HCT116 (cell line): ENCODE data around the gene ASAP3. TPM values are rescaled to one million over a fixed set of nuclear protein-coding genes. Genes with fewer than 3 reads are reported as not detected.

Source experiments
- ATAC-seq: fragments of 200-7000 bp; cut with Tn5 transposase; 2 replicates; pipeline ENCODE4 v1.9.1; 2020; ENCODE audit warnings: mild to moderate bottlenecking, moderate library complexity
- BruUV-seq: library from RNA; stranded (reverse); fragments of 400-500 nt; replicated peaks from 2 replicates; lab custom pipeline; 2021; lab: Mats Ljungman, UMichigan
- CTCF ChIA-PET: fragments of 300-600 bp; sonication (Branson Sonifier 250); formaldehyde crosslinking; loops from one replicate; lab custom pipeline; 2021; ENCODE audit warnings: antibody characterized with exemption; lab: Charles Lee
- POLR2A ChIA-PET: fragments of 300-600, 350-600 bp; sonication (Branson Sonifier 250); formaldehyde crosslinking; loops from one replicate; lab custom pipeline; 2021; ENCODE audit warnings: antibody characterized with exemption; lab: Charles Lee
- RAD21 ChIA-PET, 2 experiments: fragments of 300-600 bp; sonication (Branson Sonifier 250); formaldehyde crosslinking; loops; one replicate each; lab custom pipeline; 2023; ENCODE audit warnings: low total read pairs in 2 of 2; ENCODE audit not compliant: uncharacterized antibody in 2 of 2, unreplicated experiment in 2 of 2, low non-redundant PET in 1 of 2; lab: Charles Lee
- DNase-seq: peaks from one replicate; pipeline ENCODE4 v3.0.0-alpha.2; 2010; ENCODE audit warnings: low read depth, low spot score
- H2AFZ ChIP-seq: fragments of 200-600 bp; shearing (Covaris generic), sonication (generic); 2 replicates; pipeline ENCODE4 v1.6.1; 2017; ENCODE audit warnings: low read depth, mixed run types, mixed read lengths, antibody characterized with exemption, low read length; ENCODE audit not compliant: poor library complexity, severe bottlenecking
- H3K27ac ChIP-seq: 2 replicates; pipeline ENCODE4 v1.5.1; 2012; ENCODE audit warnings: low read depth, low read length
- H3K27me3 ChIP-seq: fragments of 200-600 bp; sonication (generic); 2 replicates; pipeline ENCODE4 v1.6.1; 2016; ENCODE audit warnings: mixed run types, low read length, mixed read lengths; ENCODE audit not compliant: insufficient read depth
- H3K36me3 ChIP-seq, 2 experiments: fragments of 200-500 bp in 1 of 2; fragments of 200-600 bp in 1 of 2; sonication (Bioruptor generic) in 1 of 2; sonication (generic) in 1 of 2; 2 replicates each; pipeline versions ENCODE4 v1.5.1 to v1.6.1; 2014 to 2016; ENCODE audit warnings: low read length in 2 of 2, inconsistent platforms in 1 of 2, mixed read lengths in 1 of 2, mixed run types in 1 of 2; ENCODE audit not compliant: insufficient read depth in 2 of 2, control insufficient read depth in 1 of 2
- H3K4me1 ChIP-seq, 2 experiments: fragments of 200-600 bp in 1 of 2; sonication (generic) in 1 of 2; 2 replicates each; pipeline versions ENCODE4 v1.5.1 to v1.6.1; 2012 to 2017; ENCODE audit warnings: low read length in 2 of 2, inconsistent platforms in 1 of 2, mild to moderate bottlenecking in 1 of 2, mixed read lengths in 1 of 2, mixed run types in 1 of 2, moderate library complexity in 1 of 2; ENCODE audit not compliant: insufficient read depth in 2 of 2, control insufficient read depth in 1 of 2
- H3K4me2 ChIP-seq: fragments of 200-600 bp; sonication (generic); 2 replicates; pipeline ENCODE4 v1.6.1; 2017; ENCODE audit warnings: mixed run types, low read length, mixed read lengths
- H3K4me3 ChIP-seq, 2 experiments: fragments of 200-600 bp in 1 of 2; sonication (generic) in 1 of 2; replicated peaks in 1 of 2; 2 replicates each; pipeline ENCODE4 v1.5.1; 2011 to 2016; ENCODE audit warnings: low read length in 2 of 2, control low read depth in 1 of 2, low read depth in 1 of 2, mild to moderate bottlenecking in 1 of 2, mixed read lengths in 1 of 2, mixed run types in 1 of 2
- H3K79me2 ChIP-seq: fragments of 200-600 bp; sonication (generic); 2 replicates; pipeline ENCODE4 v1.6.1; 2017; ENCODE audit warnings: mild to moderate bottlenecking, mixed run types, low read length, moderate library complexity, mixed read lengths; ENCODE audit not compliant: insufficient read depth
- H3K9ac ChIP-seq: fragments of 200-600 bp; sonication (generic); 2 replicates; pipeline ENCODE4 v1.6.1; 2016; ENCODE audit warnings: low read length, mixed read lengths
- H3K9me2 ChIP-seq: fragments of 200-600 bp; sonication (generic), shearing (Covaris generic); 2 replicates; pipeline ENCODE4 v1.6.1; 2017; ENCODE audit warnings: mixed run types, mild to moderate bottlenecking, moderate library complexity; ENCODE audit not compliant: insufficient read depth
- H3K9me3 ChIP-seq, 2 experiments: fragments of 200-500 bp in 1 of 2; fragments of 200-600 bp in 1 of 2; sonication (Bioruptor generic) in 1 of 2; sonication (generic) in 1 of 2; 2 replicates each; pipeline ENCODE4 v1.6.1; 2014 to 2017; ENCODE audit warnings: low read length in 2 of 2, mixed read lengths in 2 of 2, inconsistent platforms in 1 of 2, low read depth in 1 of 2, mild to moderate bottlenecking in 1 of 2, mixed run types in 1 of 2, moderate library complexity in 1 of 2; ENCODE audit not compliant: control insufficient read depth in 1 of 2, insufficient read depth in 1 of 2
- H4K20me1 ChIP-seq: fragments of 200-600 bp; sonication (generic), shearing (Covaris generic); 2 replicates; pipeline ENCODE4 v1.6.1; 2017; ENCODE audit warnings: mixed run types, mild to moderate bottlenecking, moderate library complexity; ENCODE audit not compliant: insufficient read depth
- ATF3 ChIP-seq: IDR thresholded peaks from 2 replicates; pipeline ENCODE4 v1.6.1; 2012
- CTCF ChIP-seq, 3 experiments: fragments of 200-600 bp in 1 of 3; sonication (generic) in 1 of 3; IDR thresholded peaks in 2 of 3; conservative IDR thresholded peaks in 1 of 3; 2 replicates each; pipeline ENCODE4 v1.5.1; 2012 to 2017; ENCODE audit warnings: low read depth in 2 of 3, low read length in 2 of 3, antibody characterized with exemption in 1 of 3, borderline replicate concordance in 1 of 3, control low read depth in 1 of 3, mild to moderate bottlenecking in 1 of 3, mixed read lengths in 1 of 3, mixed run types in 1 of 3, moderate library complexity in 1 of 3; ENCODE audit not compliant: insufficient read depth in 1 of 3
- EGR1 ChIP-seq: IDR thresholded peaks from 2 replicates; pipeline ENCODE4 v1.6.1; 2012; ENCODE audit warnings: low read depth
- ELF1 ChIP-seq: IDR thresholded peaks from 2 replicates; pipeline ENCODE4 v1.6.1; 2012; ENCODE audit warnings: low read depth, borderline replicate concordance
- EZH2 ChIP-seq: fragments of 200-600 bp; sonication (generic); IDR thresholded peaks from 2 replicates; pipeline ENCODE4 v1.6.1; 2017; ENCODE audit warnings: antibody characterized with exemption, mixed run types
- EZH2phosphoT487 ChIP-seq: fragments of 200-600 bp; IDR thresholded peaks from 2 replicates; pipeline ENCODE4 v1.6.1; 2018; ENCODE audit warnings: antibody characterized with exemption, borderline replicate concordance
- POLR2A ChIP-seq: IDR thresholded peaks from 2 replicates; pipeline ENCODE4 v1.7.0; 2011; ENCODE audit warnings: borderline replicate concordance; ENCODE audit not compliant: insufficient read depth, insufficient read length; ENCODE audit errors: extremely low read depth
- POLR2AphosphoS5 ChIP-seq: IDR thresholded peaks from 2 replicates; pipeline ENCODE4 v1.6.1; 2011; ENCODE audit warnings: mild to moderate bottlenecking, low read depth, low read length, moderate library complexity
- SIN3A ChIP-seq: IDR thresholded peaks from 2 replicates; pipeline ENCODE4 v1.6.1; 2012; ENCODE audit warnings: low read depth
- SP1 ChIP-seq: IDR thresholded peaks from 2 replicates; pipeline ENCODE4 v1.6.1; 2012; ENCODE audit warnings: low read depth
- SRF ChIP-seq: IDR thresholded peaks from 2 replicates; pipeline ENCODE4 v1.6.1; 2012; ENCODE audit warnings: low read depth
- TCF7L2 ChIP-seq: IDR thresholded peaks from 2 replicates; pipeline ENCODE4 v1.7.0; 2011; ENCODE audit warnings: borderline replicate concordance, inconsistent platforms; ENCODE audit not compliant: insufficient read depth, insufficient read length; ENCODE audit errors: extremely low read depth
- ZFX ChIP-seq: fragments of 450-650 bp; IDR thresholded peaks from 2 replicates; pipeline ENCODE4 v1.6.1; 2017
- ZNF274 ChIP-seq: fragments of 200-500 bp; sonication (Bioruptor generic); IDR thresholded peaks from 2 replicates; pipeline ENCODE4 v1.6.1; 2014; ENCODE audit warnings: mild to moderate bottlenecking, low read depth, low read length, inconsistent platforms
- intact Hi-C: fragments of 100-400 bp; cut with micrococcal nuclease; formaldehyde crosslinking; loops from 2 replicates; pipeline ENCODE4 v1.10.0; 2022
- total RNA-seq: library from RNA; stranded (reverse); gene quantifications from one replicate; pipeline ENCODE4 v1.2.1, GENCODE V29; 2021; ENCODE audit not compliant: unreplicated experiment

Gene ASAP3
- total RNA-seq, 1 experiment from 2014 or later, result 19.7 TPM

- H3K27me3 ChIP-seq, result no peaks in the 10 kb centered on the region
- H3K9me2 ChIP-seq, result no peaks in the 10 kb centered on the region
- no peak overlapping the region for H2AFZ ChIP-seq
- TF ChIP-seq SIN3A (no peak), ZFX (no peak), EZH2 (no peak), CTCF (IDR thresholded peaks at IDR 0.05 in 2 of 3, conservative IDR thresholded peaks at IDR 0.05 in 1 of 3; ENCODE audit: borderline replicate concordance in 1 of 3, insufficient read depth in 1 of 3, low read depth in 2 of 3, low read length in 2 of 3) (no peak), ZNF274 (no peak), SP1 (no peak), TCF7L2 (no peak), POLR2A (no peak), SRF (no peak), EZH2phosphoT487 (no peak), ATF3 (no peak), POLR2AphosphoS5 (no peak), ELF1 (no peak), EGR1 (no peak)
- TF ChIP-seq, all 23 proteins: peak for 0
- POLR2A ChIA-PET, result no interaction called here
- no peak for ATAC-seq
- Histone ChIP-seq H3K9ac (no peak overlapping the region), H3K9me3 (no peaks in the 10 kb centered on the region), H3K4me2 (no peak overlapping the region), H4K20me1 (no peaks in the 10 kb centered on the region), H3K4me3 (no peak overlapping the region), H3K36me3 (no peaks in the 10 kb centered on the region), H3K79me2 (no peaks in the 10 kb centered on the region), H3K4me1 (peaks cover 14 to 21% of the 10 kb centered on the region in 2 experiments), H3K27ac (no peak overlapping the region)
- RAD21 ChIA-PET, result no interaction called here
- no TSS peak for BruUV-seq
- intact Hi-C loops, result no loop called here
- CTCF ChIA-PET, result no interaction called here
- DNase-seq, result no peak
Measured at GRCh38 chr1:23453455-23454000, 30.5 kb downstream of the ASAP3 start.
